ENCODE data around the gene PLXNB3.

- TF ChIP-seq POLR2A (IDR thresholded peaks at IDR 0.05) (no peak), CTCF (IDR thresholded peaks at IDR 0.05) (no peak)
Measured at GRCh38 chrX:153812220-153812619, 48.2 kb downstream of the PLXNB3 start.

Measured in vagina (tissue), 2 donors.